Measurements from ENCODE around the gene STK11IP. TPM values are rescaled to one million over a fixed set of nuclear protein-coding genes. Genes with fewer than 3 reads are reported as not detected.

Gene STK11IP
- total RNA-seq, 1 experiment from 2014 or later = 45.0 TPM

GRCh38 chr2:219608399-219608964 lies 10.8 kb downstream of the STK11IP start:
- no peaks in the 10 kb centered on the region for H3K4me1 ChIP-seq (ENCODE audit: control insufficient read depth in 1 of 2, insufficient read depth in 2 of 2, low read length in 2 of 2)
- no peak for TF ChIP-seq ZFX (IDR thresholded peaks at IDR 0.05)
- intact Hi-C loops (cut with micrococcal nuclease) = no loop called here
- POLR2A ChIA-PET = no interaction called here
- CTCF ChIA-PET = interaction anchor here (1.3 kb wide), 1 partner anchor 48 kb away, joined by 3 read pairs; no protein-coding TSS in a partner anchor
- no peak overlapping the region for H2AFZ ChIP-seq (ENCODE audit: low read depth, low read length, poor library complexity, severe bottlenecking)
- peaks cover 3 to 4% of the 10 kb centered on the region in 2 experiments; a peak in 3 of 4 replicates for H3K36me3 ChIP-seq (ENCODE audit: control insufficient read depth in 1 of 2, insufficient read depth in 2 of 2, low read length in 2 of 2)
- H3K79me2 ChIP-seq (ENCODE audit: insufficient read depth, low read length) = no peaks in the 10 kb centered on the region
- no peaks in the 10 kb centered on the region for H3K27me3 ChIP-seq (ENCODE audit: insufficient read depth, low read length)
- ATAC-seq = no peak
- RAD21 ChIA-PET (ENCODE audit: low non-redundant PET in 1 of 2, low total read pairs in 2 of 2, uncharacterized antibody in 2 of 2, unreplicated experiment in 2 of 2) = no interaction called here
- H3K9me2 ChIP-seq (ENCODE audit: insufficient read depth) = no peaks in the 10 kb centered on the region
- no peak overlapping the region for H3K9ac ChIP-seq (ENCODE audit: low read length)
- H3K9me3 ChIP-seq (ENCODE audit: control insufficient read depth in 1 of 2, insufficient read depth in 1 of 2, low read depth in 1 of 2, low read length in 2 of 2) = no peaks in the 10 kb centered on the region
- no peak for DNase-seq (ENCODE audit: low read depth, low spot score)
- H3K4me3 ChIP-seq (replicated peaks in 1 of 2; ENCODE audit: low read depth in 1 of 2, low read length in 2 of 2) = no peak overlapping the region
- no peaks in the 10 kb centered on the region for H4K20me1 ChIP-seq (ENCODE audit: insufficient read depth)
- H3K4me2 ChIP-seq (ENCODE audit: low read length) = no peak overlapping the region
- BruUV-seq (replicated peaks) = no TSS peak
- H3K27ac ChIP-seq (ENCODE audit: low read depth, low read length) = no peak overlapping the region

GRCh38 chr2:219609149-219609750 lies 11.6 kb downstream of the STK11IP start:
- H4K20me1 ChIP-seq (ENCODE audit: insufficient read depth) = no peaks in the 10 kb centered on the region
- TF ChIP-seq CEBPB (IDR thresholded peaks at IDR 0.05; ENCODE audit: low read depth) (no peak), SIN3A (IDR thresholded peaks at IDR 0.05; ENCODE audit: low read depth) (no peak), ATF3 (IDR thresholded peaks at IDR 0.05) (no peak), EGR1 (IDR thresholded peaks at IDR 0.05; ENCODE audit: low read depth) (no peak), CTCF (IDR thresholded peaks at IDR 0.05 in 2 of 3, conservative IDR thresholded peaks at IDR 0.05 in 1 of 3; ENCODE audit: borderline replicate concordance in 1 of 3, insufficient read depth in 1 of 3, low read depth in 2 of 3, low read length in 2 of 3) (no peak), EZH2 (IDR thresholded peaks at IDR 0.05) (no peak), POLR2A (IDR thresholded peaks at IDR 0.05; ENCODE audit: borderline replicate concordance, extremely low read depth, insufficient read depth, insufficient read length) (no peak), RAD21 (IDR thresholded peaks at IDR 0.05; ENCODE audit: low read depth) (no peak), ZNF274 (IDR thresholded peaks at IDR 0.05; ENCODE audit: low read depth, low read length) (no peak), JUND (IDR thresholded peaks at IDR 0.05) (no peak), ZFX (IDR thresholded peaks at IDR 0.05) (no peak), ELF1 (IDR thresholded peaks at IDR 0.05; ENCODE audit: borderline replicate concordance, low read depth) (no peak), EZH2phosphoT487 (IDR thresholded peaks at IDR 0.05; ENCODE audit: borderline replicate concordance) (no peak), ZBTB33 (IDR thresholded peaks at IDR 0.05; ENCODE audit: extremely low read depth, insufficient replicate concordance, low read length) (no peak), POLR2AphosphoS5 (IDR thresholded peaks at IDR 0.05; ENCODE audit: low read depth, low read length) (no peak), FOSL1 (IDR thresholded peaks at IDR 0.05; ENCODE audit: low read depth) (no peak)
- TF ChIP-seq, protein P1, sequence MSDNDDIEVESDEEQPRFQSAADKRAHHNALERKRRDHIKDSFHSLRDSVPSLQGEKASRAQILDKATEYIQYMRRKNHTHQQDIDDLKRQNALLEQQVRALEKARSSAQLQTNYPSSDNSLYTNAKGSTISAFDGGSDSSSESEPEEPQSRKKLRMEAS (IDR thresholded peaks at IDR 0.05) = no peak
- intact Hi-C loops (cut with micrococcal nuclease) = no loop called here
- CTCF ChIA-PET = no interaction called here
- no peaks in the 10 kb centered on the region for H3K79me2 ChIP-seq (ENCODE audit: insufficient read depth, low read length)
- no peak overlapping the region for H2AFZ ChIP-seq (ENCODE audit: low read depth, low read length, poor library complexity, severe bottlenecking)
- no peak overlapping the region for H3K4me2 ChIP-seq (ENCODE audit: low read length)
- no peak overlapping the region for H3K9ac ChIP-seq (ENCODE audit: low read length)
- H3K9me2 ChIP-seq (ENCODE audit: insufficient read depth) = no peaks in the 10 kb centered on the region
- RAD21 ChIA-PET (ENCODE audit: low non-redundant PET in 1 of 2, low total read pairs in 2 of 2, uncharacterized antibody in 2 of 2, unreplicated experiment in 2 of 2) = no interaction called here
- peaks cover 0 to 3% of the 10 kb centered on the region in 2 experiments; a peak in 2 of 4 replicates for H3K36me3 ChIP-seq (ENCODE audit: control insufficient read depth in 1 of 2, insufficient read depth in 2 of 2, low read length in 2 of 2)
- ATAC-seq (no peak), DNase-seq (ENCODE audit: low read depth, low spot score) (no peak)
- no peak overlapping the region for H3K4me3 ChIP-seq (replicated peaks in 1 of 2; ENCODE audit: low read depth in 1 of 2, low read length in 2 of 2)
- H3K9me3 ChIP-seq (ENCODE audit: control insufficient read depth in 1 of 2, insufficient read depth in 1 of 2, low read depth in 1 of 2, low read length in 2 of 2) = no peaks in the 10 kb centered on the region
- POLR2A ChIA-PET = no interaction called here
- no peaks in the 10 kb centered on the region for H3K27me3 ChIP-seq (ENCODE audit: insufficient read depth, low read length)
- no peaks in the 10 kb centered on the region; a peak in 1 of 4 replicates for H3K4me1 ChIP-seq (ENCODE audit: control insufficient read depth in 1 of 2, insufficient read depth in 2 of 2, low read length in 2 of 2)
- no TSS peak for BruUV-seq (replicated peaks)
- H3K27ac ChIP-seq (ENCODE audit: low read depth, low read length) = no peak overlapping the region

All from HCT116 (cell line).